ENCODE results near the gene NEDD4L.

NEDD4L gene

GRCh38 chr18:58095222-58095621 is 51.2 kb downstream of the NEDD4L start:
- no peak for DNase-seq (ENCODE audit: low read depth)

- DNase-seq (ENCODE audit: low read depth), result no peak
These were observed 51.6 kb downstream of the NEDD4L start for GRCh38 chr18:58095655-58096054.

- DNase-seq (ENCODE audit: low read depth), result no peak
These were observed 52.6 kb downstream of the NEDD4L start for GRCh38 chr18:58096658-58097057.

GRCh38 chr18:58097121-58097906 is 53.3 kb downstream of the NEDD4L start:
- DNase-seq (ENCODE audit: low read depth), result no peak

GRCh38 chr18:58097907-58098166 is 53.8 kb downstream of the NEDD4L start:
- DNase-seq (ENCODE audit: low read depth), result no peak

- no peak for DNase-seq (ENCODE audit: low read depth)
These were observed 54.7 kb downstream of the NEDD4L start for GRCh38 chr18:58098706-58099105.

GRCh38 chr18:58100154-58100553 is 56.1 kb downstream of the NEDD4L start:
- no peak for DNase-seq (ENCODE audit: low read depth)

- DNase-seq (ENCODE audit: low read depth), result no peak
These were observed 57.3 kb downstream of the NEDD4L start for GRCh38 chr18:58101291-58101794.

GRCh38 chr18:58102018-58102417 is 58.0 kb downstream of the NEDD4L start:
- no peak for DNase-seq (ENCODE audit: low read depth)

- no peak for DNase-seq (ENCODE audit: low read depth)
These were observed 58.8 kb downstream of the NEDD4L start for GRCh38 chr18:58102875-58103274.

GRCh38 chr18:58103339-58103985 is 59.4 kb downstream of the NEDD4L start:
- no peak for DNase-seq (ENCODE audit: low read depth)

GRCh38 chr18:58104096-58104495 is 60.1 kb downstream of the NEDD4L start:
- no peak for DNase-seq (ENCODE audit: low read depth)

- DNase-seq (ENCODE audit: low read depth), result no peak
These were observed 61.3 kb downstream of the NEDD4L start for GRCh38 chr18:58105206-58105887.

GRCh38 chr18:58105888-58106260 is 61.8 kb downstream of the NEDD4L start:
- no peak for DNase-seq (ENCODE audit: low read depth)

GRCh38 chr18:58106289-58107070 is 62.5 kb downstream of the NEDD4L start:
- DNase-seq (ENCODE audit: low read depth), result no peak

GRCh38 chr18:58109256-58109655 is 65.2 kb downstream of the NEDD4L start:
- DNase-seq (ENCODE audit: low read depth), result no peak

- no peak for DNase-seq (ENCODE audit: low read depth)
These were observed 66.4 kb downstream of the NEDD4L start for GRCh38 chr18:58110398-58110797.

- DNase-seq (ENCODE audit: low read depth), result no peak
These were observed 68.1 kb downstream of the NEDD4L start for GRCh38 chr18:58112174-58112573.

GRCh38 chr18:58113337-58113736 is 69.3 kb downstream of the NEDD4L start:
- no peak for DNase-seq (ENCODE audit: low read depth)

GRCh38 chr18:58114766-58115165 is 70.7 kb downstream of the NEDD4L start:
- DNase-seq (ENCODE audit: low read depth), result no peak

- DNase-seq (ENCODE audit: low read depth), result no peak
These were observed 72.8 kb downstream of the NEDD4L start for GRCh38 chr18:58116818-58117217.

GRCh38 chr18:58117786-58118403 is 73.9 kb downstream of the NEDD4L start:
- DNase-seq (ENCODE audit: low read depth), result peak; percentile 41

Measured in HS-5 (cell line).